Lower lobe of right lung (tissue), 2 donors: Measurements from ENCODE around the gene GCDH. TPM values are rescaled to one million over a fixed set of nuclear protein-coding genes. Genes with fewer than 3 reads are reported as not detected.

Experiments
- ATAC-seq, 2 donors: fragments of 200-7000 bp; cut with Tn5 transposase; one replicate each; pipeline ENCODE4 v1.9.1; 2020 to 2022; ENCODE audit warnings: mild to moderate bottlenecking in 2 of 2, moderate library complexity in 2 of 2
- DNase-seq: peaks from one replicate; pipeline ENCODE4 v3.0.0-alpha.2; 2020
- H3K27ac ChIP-seq: fragments of 200-600 bp; one replicate; pipeline ENCODE4 v1.8.0; 2022
- H3K27me3 ChIP-seq: fragments of 200-600 bp; one replicate; pipeline ENCODE4 v1.8.0; 2022; ENCODE audit warnings: low read depth
- H3K36me3 ChIP-seq: fragments of 200-600 bp; one replicate; pipeline ENCODE4 v1.8.0; 2022; ENCODE audit warnings: mild to moderate bottlenecking
- H3K4me1 ChIP-seq: fragments of 200-600 bp; one replicate; pipeline ENCODE4 v1.8.0; 2022
- H3K4me3 ChIP-seq: fragments of 200-600 bp; one replicate; pipeline ENCODE4 v1.8.0; 2022; ENCODE audit warnings: mild to moderate bottlenecking
- H3K9me3 ChIP-seq: fragments of 200-600 bp; one replicate; pipeline ENCODE4 v1.8.0; 2022
- CTCF ChIP-seq: fragments of 200-600 bp; IDR thresholded peaks from one replicate; pipeline ENCODE4 v1.8.0; 2022; ENCODE audit warnings: antibody characterized with exemption, mild to moderate bottlenecking
- intact Hi-C: fragments of 100-400 bp; cut with DNase I; formaldehyde crosslinking; loops from one replicate; pipeline ENCODE4 v1.11.0; 2022
- total RNA-seq: library from RNA; stranded (reverse); fragmentation: NEBNext Ultra II Directional; extraction: Animal tissue kit (Norgen Biotek cat#: 25700); gene quantifications from one replicate; pipeline ENCODE4 v1.2.1, GENCODE V29; 2021
- donor health status: DM: no; HTN: yes; CAD: no; lungs with severe emphysema.

The GCDH gene
- total RNA-seq, 1 donor from 2014 or later: 23.9 TPM

GRCh38 chr19:12933287-12934072 is 42.5 kb downstream of the GCDH start, which contains the start of gene FARSA:
Gene FARSA, minus strand, starts transcription at chr19:12933711. Its CDS starts 15 bp downstream, at chr19:12933696.
- no peak for TF ChIP-seq CTCF
- H3K27me3 ChIP-seq: no peaks in the 10 kb centered on the region
- H3K27ac ChIP-seq: peak within 1 kb of the TSS; percentile 83
- ATAC-seq (peak; percentile 85 to 87), DNase-seq (peak; percentile 94)
- no peaks in the 10 kb centered on the region for H3K9me3 ChIP-seq
- peaks cover 26% of the 10 kb centered on the region for H3K36me3 ChIP-seq
- intact Hi-C loops: no loop called here
- H3K4me3 ChIP-seq: peak within 1 kb of the TSS; percentile 94
- H3K4me1 ChIP-seq: peaks cover 26% of the 10 kb centered on the region

GRCh38 chr19:12935071-12935470 is 44.1 kb downstream of the GCDH start:
- intact Hi-C loops: no loop called here
- H3K36me3 ChIP-seq: peaks cover 19% of the 10 kb centered on the region
- no peak for TF ChIP-seq CTCF
- H3K27ac ChIP-seq: no peak overlapping the region
- no peak overlapping the region for H3K4me3 ChIP-seq
- H3K9me3 ChIP-seq: no peaks in the 10 kb centered on the region
- H3K27me3 ChIP-seq: no peaks in the 10 kb centered on the region
- ATAC-seq (no peak), DNase-seq (no peak)
- peaks cover 36% of the 10 kb centered on the region for H3K4me1 ChIP-seq

- Histone ChIP-seq H3K4me1 (peaks cover 50% of the 10 kb centered on the region), H3K36me3 (peaks cover 23% of the 10 kb centered on the region), H3K27me3 (no peaks in the 10 kb centered on the region), H3K27ac (no peak overlapping the region), H3K9me3 (no peaks in the 10 kb centered on the region), H3K4me3 (no peak overlapping the region)
- no peak for TF ChIP-seq CTCF
- no peak for ATAC-seq
- intact Hi-C loops: no loop called here
- no peak for DNase-seq
These were observed 45.6 kb downstream of the GCDH start for GRCh38 chr19:12936582-12936981.

- no peaks in the 10 kb centered on the region for H3K9me3 ChIP-seq
- peak overlapping the region; percentile 100 for H3K4me3 ChIP-seq
- DNase-seq (no peak), ATAC-seq (no peak)
- peaks cover 49% of the 10 kb centered on the region for H3K4me1 ChIP-seq
- no peaks in the 10 kb centered on the region for H3K27me3 ChIP-seq
- peaks cover 31% of the 10 kb centered on the region for H3K36me3 ChIP-seq
- no peak for TF ChIP-seq CTCF
- peak overlapping the region; percentile 74 for H3K27ac ChIP-seq
- intact Hi-C loops: no loop called here
These were observed 46.4 kb downstream of the GCDH start for GRCh38 chr19:12937093-12937926.

GRCh38 chr19:12937927-12938778 is 47.2 kb downstream of the GCDH start, which contains the start of gene CALR:
Gene CALR, plus strand, starts transcription at chr19:12938609. Its CDS starts 71 bp downstream, at chr19:12938680.
- ATAC-seq: peak; percentile 96
- H3K9me3 ChIP-seq: no peaks in the 10 kb centered on the region
- intact Hi-C loops: no loop called here

More at GRCh38 chr19:12937927-12938778, 47.2 kb downstream of the GCDH start, which contains the start of gene CALR:
- Histone ChIP-seq H3K27ac (peak within 1 kb of the TSS; percentile 97), H3K36me3 (peaks cover 39% of the 10 kb centered on the region), H3K4me1 (peaks cover 47% of the 10 kb centered on the region), H3K27me3 (no peaks in the 10 kb centered on the region), H3K4me3 (peak within 1 kb of the TSS; percentile 100)
- TF ChIP-seq CTCF: no peak
- DNase-seq: peak; percentile 100
